Endothelial cell of umbilical vein (primary cell): Measurements from ENCODE around the gene CNTN3. TPM values are rescaled to one million over a fixed set of nuclear protein-coding genes. Genes with fewer than 3 reads are reported as not detected.

Experiments
- BruUV-seq: library from RNA; stranded (reverse); fragments of 400-500 nt; replicated peaks from 2 replicates; lab custom pipeline; 2021; lab: Mats Ljungman, UMichigan
- CTCF ChIA-PET: fragments of 300-600, 350-600 bp; sonication (Branson Sonifier 250); formaldehyde crosslinking; loops from one replicate; lab custom pipeline; 2021; ENCODE audit warnings: antibody characterized with exemption, inconsistent platforms; lab: Charles Lee
- POLR2A ChIA-PET: fragments of 300-600, 350-600 bp; sonication (Branson Sonifier 250); formaldehyde crosslinking; loops from one replicate; lab custom pipeline; 2021; ENCODE audit warnings: antibody characterized with exemption, inconsistent platforms; lab: Charles Lee
- DNase-seq: peaks from one replicate; pipeline ENCODE4 v3.0.0-alpha.2; 2011; ENCODE audit warnings: low read depth, low spot score
- FAIRE-seq: peaks from 2 replicates; lab custom pipeline; 2011; peaks lifted over from hg19 to GRCh38; lab: Jason Lieb, UNC
- H2AFZ ChIP-seq: 2 replicates; pipeline ENCODE4 v1.6.0; 2012; ENCODE audit warnings: low read depth, low read length, control low read depth, inconsistent platforms
- H3K27ac ChIP-seq: 2 replicates; pipeline ENCODE4 v1.5.1; 2011; ENCODE audit warnings: low read depth, mild to moderate bottlenecking, control low read depth, low read length, moderate library complexity; ENCODE audit not compliant: insufficient read depth
- H3K27me3 ChIP-seq, 2 experiments: 2 replicates each; pipeline versions ENCODE4 v1.6.0 to v1.6.1; 2011; ENCODE audit warnings: low read length in 2 of 2, mixed read lengths in 1 of 2; ENCODE audit not compliant: control insufficient read depth in 2 of 2, insufficient read depth in 2 of 2
- H3K36me3 ChIP-seq, 2 experiments: 2 replicates in 1 of 2; 3 replicates in 1 of 2; pipeline ENCODE4 v1.5.1; 2011; ENCODE audit warnings: low read length in 2 of 2, mild to moderate bottlenecking in 1 of 2, moderate library complexity in 1 of 2; ENCODE audit not compliant: control insufficient read depth in 2 of 2, insufficient read depth in 2 of 2; ENCODE audit errors: extremely low read depth in 1 of 2
- H3K4me1 ChIP-seq: 3 replicates; pipeline ENCODE4 v1.5.1; 2011; ENCODE audit warnings: mild to moderate bottlenecking, low read length; ENCODE audit not compliant: control insufficient read depth, insufficient read depth; ENCODE audit errors: extremely low read depth
- H3K4me2 ChIP-seq: 2 replicates; pipeline ENCODE4 v1.6.1; 2011; ENCODE audit warnings: low read length, control low read depth, mixed read lengths; ENCODE audit not compliant: insufficient read depth
- H3K4me3 ChIP-seq, 3 experiments: fragments of 200-600 bp in 1 of 3; sonication (generic), shearing (Covaris generic) in 1 of 3; replicated peaks in 1 of 3; 2 replicates each; pipeline ENCODE4 v1.5.1; 2011 to 2016; ENCODE audit warnings: control low read depth in 3 of 3, low read length in 3 of 3, mild to moderate bottlenecking in 2 of 3, inconsistent platforms in 1 of 3, low read depth in 1 of 3, moderate library complexity in 1 of 3; ENCODE audit not compliant: insufficient read depth in 1 of 3
- H3K79me2 ChIP-seq: 2 replicates; pipeline ENCODE4 v1.6.0; 2012; ENCODE audit warnings: low read length, inconsistent platforms; ENCODE audit not compliant: control insufficient read depth, insufficient read depth
- H3K9ac ChIP-seq: replicated peaks from 2 replicates; pipeline ENCODE3; 2011; ENCODE audit warnings: low read length, control low read depth; ENCODE audit not compliant: insufficient read depth; ENCODE audit errors: extremely low read depth
- H3K9me1 ChIP-seq: replicated peaks from 3 replicates; pipeline ENCODE4 v1.6.0; 2011; ENCODE audit warnings: mild to moderate bottlenecking, low read length; ENCODE audit not compliant: control insufficient read depth, insufficient read depth; ENCODE audit errors: extremely low read depth
- H3K9me3 ChIP-seq: replicated peaks from 2 replicates; pipeline ENCODE4 v1.5.1; 2012; ENCODE audit warnings: low read length, inconsistent platforms; ENCODE audit not compliant: control insufficient read depth, insufficient read depth
- H4K20me1 ChIP-seq: replicated peaks from 2 replicates; pipeline ENCODE3; 2011; ENCODE audit warnings: mild to moderate bottlenecking, low read length; ENCODE audit not compliant: control insufficient read depth, insufficient read depth; ENCODE audit errors: extremely low read depth
- CTCF ChIP-seq, 2 donors: IDR thresholded peaks; 1 replicate in 1 of 2; 2 replicates in 1 of 2; pipeline ENCODE4 v1.5.1; 2011; ENCODE audit warnings: low read length in 2 of 2, mild to moderate bottlenecking in 2 of 2, moderate library complexity in 2 of 2, control low read depth in 1 of 2, inconsistent platforms in 1 of 2, low read depth in 1 of 2; ENCODE audit not compliant: insufficient read depth in 1 of 2; ENCODE audit errors: extremely low read depth in 1 of 2
- EZH2 ChIP-seq: IDR thresholded peaks from 2 replicates; pipeline ENCODE4 v1.6.1; 2012; ENCODE audit warnings: borderline replicate concordance, low read depth, mild to moderate bottlenecking, moderate library complexity, low read length, inconsistent platforms; ENCODE audit not compliant: severe bottlenecking
- FOS ChIP-seq: IDR thresholded peaks from 2 replicates; pipeline ENCODE4 v1.6.1; 2011; ENCODE audit warnings: mild to moderate bottlenecking, low read length, moderate library complexity, borderline replicate concordance; ENCODE audit not compliant: insufficient read depth
- GATA2 ChIP-seq: IDR thresholded peaks from 2 replicates; pipeline ENCODE4 v1.7.0; 2011; ENCODE audit warnings: low read depth, mild to moderate bottlenecking, moderate library complexity, mixed read lengths, low read length; ENCODE audit not compliant: insufficient read length, insufficient read depth
- JUN ChIP-seq: IDR thresholded peaks from 2 replicates; pipeline ENCODE4 v1.6.1; 2011; ENCODE audit warnings: borderline replicate concordance, low read depth; ENCODE audit not compliant: insufficient read length, insufficient read depth
- MAX ChIP-seq: IDR thresholded peaks from 2 replicates; pipeline ENCODE4 v1.6.1; 2011; ENCODE audit not compliant: insufficient read depth, insufficient read length
- MYC ChIP-seq: IDR thresholded peaks from one replicate; pipeline ENCODE4 v1.6.1; 2011; ENCODE audit warnings: mild to moderate bottlenecking, low read depth, low read length
- POLR2A ChIP-seq: IDR thresholded peaks from 2 replicates; pipeline ENCODE4 v1.6.1; 2012; ENCODE audit warnings: low read depth, mild to moderate bottlenecking, control low read depth, low read length
- POLR2AphosphoS5 ChIP-seq: IDR thresholded peaks from 2 replicates; pipeline ENCODE4 v1.6.1; 2012; ENCODE audit warnings: low read depth, mild to moderate bottlenecking, control low read depth, low read length, moderate library complexity; ENCODE audit not compliant: insufficient read depth
- dilution Hi-C: fragments of 300-500 bp; cut with MboI; formaldehyde crosslinking; loops from one replicate; pipeline ENCODE4 v1.15.0; 2019; ENCODE audit warnings: low sequenced_read_pairs; ENCODE audit not compliant: extremely low pct_ligation_motif_present
- intact Hi-C: fragments of 100-400 bp; cut with micrococcal nuclease; formaldehyde crosslinking; loops from one replicate; pipeline ENCODE4 v1.10.0; 2022
- polyA plus RNA-seq, 4 experiments: library from polyadenylated mRNA; depleted of rRNA in 3 of 4; stranded (reverse) in 3 of 4; unstranded in 1 of 4; fragments of >200 nt; gene quantifications; 2 replicates each; pipeline versions ENCODE4 v1.2.1 to v1.2.3, GENCODE V29; 2011 to 2012; ENCODE audit warnings: missing spikeins in 1 of 4
- total RNA-seq: library from RNA; stranded (reverse); gene quantifications from 2 replicates; pipeline ENCODE4 v1.2.3, GENCODE V29; 2021

Gene CNTN3
- total and polyA plus RNA-seq, 2 donors (not counting 3 experiments of a cell fraction or from before 2014, with no cell fraction given), result 0.03 TPM; not detected in 1

- DNase-seq, result no peak
- dilution Hi-C loops, result no loop called here
- no TSS peak for BruUV-seq
- Histone ChIP-seq H4K20me1 (no peaks in the 10 kb centered on the region), H3K9me1 (no peaks in the 10 kb centered on the region), H3K27me3 (peaks cover 0 to 3% of the 10 kb centered on the region in 2 experiments), H3K9ac (no peak overlapping the region), H3K4me1 (no peaks in the 10 kb centered on the region), H3K79me2 (no peaks in the 10 kb centered on the region), H3K4me3 (no peak overlapping the region), H3K36me3 (no peaks in the 10 kb centered on the region), H2AFZ (no peak overlapping the region), H3K9me3 (no peaks in the 10 kb centered on the region), H3K27ac (no peak overlapping the region), H3K4me2 (no peak overlapping the region)
- intact Hi-C loops, result no loop called here
- ChIA-PET CTCF (no interaction called here), POLR2A (no interaction called here)
- FAIRE-seq, result no peak
- no peak for TF ChIP-seq CTCF (IDR thresholded peaks at IDR 0.05; ENCODE audit: extremely low read depth in 1 of 2, insufficient read depth in 1 of 2, low read depth in 1 of 2, low read length in 2 of 2)
- no peak for TF ChIP-seq MYC
- no peak for TF ChIP-seq FOS
Observed at GRCh38 chr3:74613060-74613459, 1.4 kb downstream of the CNTN3 start.

- no peak for FAIRE-seq
- intact Hi-C loops, result no loop called here
- POLR2A ChIA-PET, result no interaction called here
- no peaks in the 10 kb centered on the region for H3K4me1 ChIP-seq
- no peak overlapping the region for H3K9ac ChIP-seq
- no peaks in the 10 kb centered on the region for H3K9me1 ChIP-seq
- H3K79me2 ChIP-seq, result no peaks in the 10 kb centered on the region
- no peaks in the 10 kb centered on the region for H3K9me3 ChIP-seq
- H3K4me2 ChIP-seq, result no peak overlapping the region
- BruUV-seq, result no TSS peak
- DNase-seq, result no peak
- peaks cover 0 to 3% of the 10 kb centered on the region in 2 experiments for H3K27me3 ChIP-seq
- CTCF ChIA-PET, result no interaction called here
- H3K27ac ChIP-seq, result no peak overlapping the region
- no peak for TF ChIP-seq CTCF (IDR thresholded peaks at IDR 0.05; ENCODE audit: extremely low read depth in 1 of 2, insufficient read depth in 1 of 2, low read depth in 1 of 2, low read length in 2 of 2)
- no peak for TF ChIP-seq POLR2A
- no peak for TF ChIP-seq MYC
- no peak for TF ChIP-seq EZH2
- TF ChIP-seq MAX, result no peak
- no peak for TF ChIP-seq FOS
- TF ChIP-seq JUN, result no peak
- no peak for TF ChIP-seq POLR2AphosphoS5
- TF ChIP-seq GATA2, result no peak
- H3K4me3 ChIP-seq, result no peak overlapping the region
- dilution Hi-C loops, result no loop called here
- no peak overlapping the region for H2AFZ ChIP-seq
- H4K20me1 ChIP-seq, result no peaks in the 10 kb centered on the region
- H3K36me3 ChIP-seq, result no peaks in the 10 kb centered on the region
Observed at GRCh38 chr3:74611206-74611605, 3.3 kb downstream of the CNTN3 start.
